HG02943 (cell line): ENCODE measurements around the gene SEPTIN6.
"Not testable (repeated sequence)": the region's sequence is repeated elsewhere in the genome, so short reads cannot be mapped to it uniquely, and the experiment has no call there.

ENCODE experiments used
- ATAC-seq: cut with Tn5 transposase; IDR thresholded peaks from one replicate; pipeline ENCODE4 v1.9.1; 2021; ENCODE audit warnings: mild to moderate bottlenecking, low read depth, moderate library complexity; ENCODE audit not compliant: unreplicated experiment

SEPTIN6 gene

GRCh38 chrX:119692191-119693039 is 553 bp downstream of the SEPTIN6 start:
- ATAC-seq, result peak; percentile 19

DNA sequence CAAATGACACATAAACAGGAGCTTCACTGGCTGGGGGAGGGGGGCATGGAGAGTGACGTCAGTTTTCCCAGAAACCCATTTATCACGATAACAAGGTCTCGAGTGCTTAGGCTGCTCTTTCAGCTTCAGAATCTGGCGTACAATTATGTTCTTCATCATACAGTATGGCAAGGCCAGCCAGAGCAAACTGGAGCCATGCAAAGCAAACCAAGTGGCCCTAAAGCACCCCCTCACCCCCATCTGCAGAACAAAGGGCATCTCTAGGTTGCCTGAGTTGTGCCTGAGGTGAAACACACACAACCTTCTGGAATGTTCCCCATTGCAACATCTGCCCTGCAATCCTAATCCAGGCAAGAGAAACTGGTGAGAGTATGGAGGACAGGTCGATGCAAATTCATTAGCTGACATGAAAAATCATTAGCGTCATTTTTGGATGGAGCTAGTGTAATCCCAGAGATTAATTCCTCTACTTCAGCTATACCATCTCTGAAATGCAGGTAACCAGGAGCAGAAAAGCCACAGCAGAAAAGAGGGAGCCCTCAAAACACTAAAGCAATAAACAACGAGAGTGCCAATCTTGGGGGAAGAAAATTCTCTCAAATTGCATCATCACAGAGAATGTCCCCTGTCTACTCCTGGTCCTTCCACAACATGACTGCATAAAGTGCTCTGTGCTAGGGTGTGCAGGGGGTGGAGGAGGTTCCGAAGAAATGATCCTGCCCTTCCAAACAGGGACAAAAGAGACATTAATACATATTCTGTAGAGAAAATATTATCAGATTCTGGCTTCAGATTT is 1.8 kb downstream of the SEPTIN6 start:
- no peak for ATAC-seq

- no peak for ATAC-seq
Observed at GRCh38 chrX:119688911-119689321, 4.1 kb downstream of the SEPTIN6 start.

- no peak for ATAC-seq
Observed at GRCh38 chrX:119687661-119688413, 5.1 kb downstream of the SEPTIN6 start.

DNA sequence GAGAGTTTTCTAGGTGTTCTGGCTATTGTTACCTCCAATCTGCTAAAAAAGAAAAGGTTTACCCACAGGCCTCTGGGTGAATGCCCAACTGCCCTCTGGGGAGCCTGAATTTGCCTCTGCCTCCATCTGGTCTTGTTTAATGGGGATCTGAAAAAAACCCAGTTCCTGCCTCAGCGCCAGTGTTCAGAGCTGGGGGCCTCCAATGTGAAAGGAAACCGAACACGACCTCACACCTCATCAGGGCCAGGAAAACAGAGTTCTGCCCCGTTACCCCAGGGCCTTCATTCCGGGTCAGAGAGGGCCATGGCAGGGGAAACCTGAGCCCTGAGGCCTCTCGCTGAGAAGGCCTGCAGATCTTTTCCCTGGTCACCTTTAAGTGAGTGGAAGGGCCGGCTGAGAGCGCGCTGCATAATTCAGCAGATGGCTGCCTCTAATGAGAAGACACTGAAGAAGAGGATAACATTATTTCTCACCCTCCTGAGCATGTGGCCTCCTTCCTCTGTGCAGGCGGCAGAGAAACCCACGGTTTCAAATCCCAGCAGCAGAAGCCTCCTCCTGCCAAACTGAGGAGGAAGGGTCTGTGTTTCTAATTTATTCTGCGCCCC is 6.8 kb downstream of the SEPTIN6 start:
- ATAC-seq, result peak; percentile 48

DNA sequence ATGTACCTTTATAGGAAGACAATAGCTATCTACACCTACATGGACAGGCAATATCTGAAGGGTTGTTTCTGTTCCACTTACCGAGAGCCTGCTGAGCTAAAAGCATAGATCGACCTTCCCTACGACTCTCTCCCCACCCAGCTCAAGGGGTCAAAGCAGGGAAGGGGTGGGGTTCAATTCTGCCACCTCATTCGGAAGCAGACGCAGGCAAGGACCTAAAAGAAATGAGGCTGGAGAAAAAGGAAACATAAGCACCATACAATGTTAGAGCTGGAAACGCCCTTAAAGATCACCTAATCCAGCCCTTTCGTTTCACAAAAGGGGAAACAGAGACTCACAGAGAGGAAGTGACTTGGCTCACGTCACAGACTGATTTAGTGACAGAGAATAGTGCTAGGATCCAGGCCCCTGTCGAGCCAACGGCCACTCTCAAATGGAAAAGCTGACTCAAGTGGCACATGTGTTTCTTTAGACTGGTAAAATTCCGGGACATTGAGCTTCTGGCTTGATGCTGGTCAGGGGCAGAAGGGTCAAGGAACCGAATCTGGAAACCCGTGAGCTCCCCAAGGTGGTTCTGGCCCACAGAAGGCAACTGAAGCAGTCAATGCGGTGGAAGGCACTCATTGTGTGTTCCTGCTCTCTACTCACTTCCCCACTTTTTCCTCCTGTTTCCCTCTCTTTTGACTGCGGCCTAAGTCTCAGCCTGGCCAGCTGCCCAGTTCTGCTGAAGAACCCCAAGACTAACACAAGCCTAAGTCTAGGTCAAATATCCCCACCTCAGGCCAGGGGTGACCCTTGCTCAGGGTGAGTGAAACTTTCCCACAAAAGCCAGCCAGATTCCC is 7.5 kb downstream of the SEPTIN6 start:
- ATAC-seq, result peak; percentile 32

- ATAC-seq, result no peak
Observed at GRCh38 chrX:119684916-119685224, 8.1 kb downstream of the SEPTIN6 start.

DNA sequence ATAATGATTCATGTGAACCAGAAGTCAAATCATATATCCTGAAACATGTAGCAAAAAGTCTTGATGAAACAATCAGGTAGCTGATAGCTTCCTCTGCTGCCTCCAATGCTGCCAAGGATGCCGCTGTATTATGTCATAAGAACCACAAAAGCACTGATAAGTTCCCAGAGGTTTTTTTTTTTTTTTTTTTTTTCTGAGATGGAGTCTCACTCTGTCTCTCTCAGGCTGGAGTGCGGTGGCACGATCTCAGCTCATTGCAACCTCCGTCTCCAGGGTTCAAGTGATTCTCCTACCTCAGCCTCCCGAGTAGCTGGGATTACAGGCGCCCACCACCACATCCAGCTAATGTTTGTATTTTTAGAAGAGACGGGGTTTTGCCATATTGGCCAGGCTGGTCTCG is 8.7 kb downstream of the SEPTIN6 start:
- not testable (repeated sequence) for ATAC-seq

DNA sequence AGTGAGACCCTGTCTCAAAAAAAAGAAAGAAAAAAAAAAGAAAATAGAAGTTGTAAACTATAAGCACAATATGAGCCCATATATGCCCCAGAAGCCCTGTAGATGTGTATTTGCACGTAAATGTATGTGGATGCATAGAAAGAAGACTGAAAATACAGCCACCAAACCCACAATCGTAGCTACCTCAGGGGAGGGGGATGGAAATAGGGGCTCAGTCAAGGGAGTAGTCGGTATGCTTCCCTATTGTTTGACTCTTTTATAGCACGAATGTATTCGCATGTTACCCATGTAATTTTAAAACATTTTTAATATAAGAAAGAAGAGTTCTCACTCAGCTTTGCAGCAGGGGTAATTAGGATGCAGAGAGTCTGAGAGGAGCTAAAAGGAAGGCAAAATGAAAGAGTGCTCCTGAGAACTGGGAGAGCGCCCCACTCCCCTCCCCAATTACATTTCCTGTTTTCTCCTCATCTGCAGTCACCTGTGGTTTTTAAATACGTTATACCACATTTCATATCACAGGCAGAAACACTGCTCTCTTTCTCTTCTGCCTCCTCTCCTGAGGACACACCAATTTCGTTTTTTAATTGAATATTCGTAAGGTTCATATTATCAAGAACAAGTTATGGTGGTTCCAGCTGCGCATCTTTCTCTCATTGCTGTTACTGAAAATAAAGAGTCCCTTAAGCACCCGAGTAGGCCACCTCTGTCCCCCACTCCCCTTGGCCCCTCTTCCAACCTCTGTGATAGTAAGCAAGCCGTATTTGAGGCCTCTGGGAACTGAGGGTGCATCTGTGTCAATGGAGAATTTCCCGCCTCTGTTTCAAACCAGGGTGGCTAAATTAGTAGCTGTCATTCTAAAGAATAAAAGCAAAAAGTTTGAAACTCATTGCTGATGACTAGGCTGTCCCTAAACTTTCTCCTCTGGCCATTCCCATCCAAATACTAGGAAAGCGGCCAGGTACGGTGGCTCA is 10.7 kb downstream of the SEPTIN6 start:
- ATAC-seq, result peak; percentile 31

GRCh38 chrX:119677654-119677981 is 15.3 kb downstream of the SEPTIN6 start:
- ATAC-seq, result no peak

DNA sequence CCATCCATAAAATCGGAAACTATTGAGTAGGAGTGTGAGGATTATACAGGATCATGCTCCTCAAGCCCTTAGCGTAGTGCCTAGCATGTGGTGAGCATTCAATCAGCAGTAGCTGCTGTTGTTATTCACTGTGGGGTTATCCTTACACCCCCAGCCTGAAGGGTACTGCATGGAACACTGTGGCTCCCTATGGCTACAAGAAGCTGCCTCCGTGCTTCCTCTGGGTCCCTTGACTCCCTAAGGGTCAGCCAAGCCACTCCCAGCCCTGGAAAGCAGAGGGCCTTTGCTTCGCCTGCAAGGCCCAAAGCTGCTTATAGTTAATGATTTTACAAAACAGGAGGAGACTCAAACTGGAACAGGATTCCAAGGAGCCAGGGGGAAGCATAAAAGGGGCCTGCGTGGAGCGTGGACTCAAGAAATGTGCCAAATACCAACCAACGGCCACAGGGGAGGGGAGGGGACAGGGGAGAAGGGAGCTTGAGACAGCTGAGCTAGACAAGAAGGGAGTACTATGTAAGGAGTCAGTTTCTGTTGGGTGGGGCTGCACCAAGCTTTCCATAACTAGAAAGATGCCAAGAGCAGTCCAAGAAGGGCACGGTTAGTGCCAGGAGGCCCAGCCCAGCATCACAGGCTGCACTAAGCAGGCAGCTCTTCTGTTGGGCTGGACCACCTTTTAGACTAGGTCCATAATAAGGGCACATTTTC is 15.9 kb downstream of the SEPTIN6 start:
- ATAC-seq, result no peak

GRCh38 chrX:119673336-119673735 is 19.6 kb downstream of the SEPTIN6 start:
- ATAC-seq, result no peak

- no peak for ATAC-seq
Observed at GRCh38 chrX:119672426-119672825, 20.5 kb downstream of the SEPTIN6 start.

DNA sequence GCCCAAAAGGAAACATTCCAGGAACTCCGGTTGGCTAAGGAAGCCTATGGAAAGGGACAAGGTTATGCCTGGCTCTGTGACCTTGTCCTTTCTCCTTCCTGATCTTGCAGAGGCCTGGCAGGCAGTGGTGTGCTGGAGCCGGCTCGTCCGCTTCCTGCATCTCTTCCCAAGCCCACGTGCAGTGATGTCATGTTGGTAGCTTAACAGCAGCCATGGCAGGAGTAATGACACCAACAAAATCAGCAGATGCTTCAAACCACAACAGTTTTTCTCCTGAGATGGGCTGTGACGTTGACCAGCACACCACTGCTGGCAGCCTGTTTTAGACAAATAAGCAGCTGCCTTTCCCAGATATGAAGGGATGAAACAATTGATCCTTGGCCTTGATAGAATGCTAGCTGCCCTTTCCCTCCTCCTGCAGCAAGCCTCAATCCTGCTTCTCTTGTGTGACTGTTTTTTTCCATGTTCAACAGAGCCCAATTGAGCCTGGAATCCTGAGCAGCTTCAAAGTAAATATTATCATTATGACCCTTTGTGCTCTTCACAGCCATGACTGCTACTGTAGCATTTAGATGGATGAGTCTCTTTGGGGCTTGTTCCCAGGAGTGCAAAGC is 23.4 kb downstream of the SEPTIN6 start:
- ATAC-seq, result no peak

DNA sequence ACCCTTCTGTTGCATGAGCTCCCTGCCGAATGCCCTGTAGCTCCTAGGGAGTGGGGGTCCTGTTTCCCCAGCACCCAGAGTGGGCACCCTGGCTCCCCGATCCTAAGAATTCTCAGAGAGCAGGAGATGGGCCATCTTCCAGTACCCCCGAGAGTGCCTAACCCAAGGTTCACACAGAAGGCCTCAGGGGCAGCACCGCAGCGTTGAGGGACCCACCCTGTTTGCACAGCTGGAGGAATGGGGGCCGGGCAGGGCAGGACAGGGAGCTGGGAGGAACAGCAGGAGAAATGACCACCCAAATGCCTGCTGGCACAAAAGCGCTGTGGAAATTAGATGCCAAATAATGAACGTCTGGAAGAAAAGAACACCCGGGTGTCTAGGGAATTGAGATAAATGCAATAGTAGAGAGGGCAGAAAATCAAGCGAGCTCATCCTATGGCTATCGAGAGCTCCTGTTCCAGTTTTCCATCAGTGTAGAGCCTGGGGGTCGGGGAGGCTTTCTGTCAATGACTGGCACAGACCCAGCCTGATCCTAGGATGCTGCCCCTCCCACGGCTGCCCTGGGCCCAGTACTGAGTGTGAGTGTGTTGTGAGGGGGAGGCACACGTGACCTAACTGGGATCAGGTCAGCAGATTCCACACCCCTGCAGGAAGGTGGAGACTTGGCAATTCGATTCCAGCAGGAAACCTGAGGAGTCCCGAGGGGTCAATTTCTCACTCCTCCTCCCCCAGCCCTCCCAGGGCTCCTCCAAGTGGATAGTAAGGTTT is 25.7 kb downstream of the SEPTIN6 start:
- no peak for ATAC-seq

DNA sequence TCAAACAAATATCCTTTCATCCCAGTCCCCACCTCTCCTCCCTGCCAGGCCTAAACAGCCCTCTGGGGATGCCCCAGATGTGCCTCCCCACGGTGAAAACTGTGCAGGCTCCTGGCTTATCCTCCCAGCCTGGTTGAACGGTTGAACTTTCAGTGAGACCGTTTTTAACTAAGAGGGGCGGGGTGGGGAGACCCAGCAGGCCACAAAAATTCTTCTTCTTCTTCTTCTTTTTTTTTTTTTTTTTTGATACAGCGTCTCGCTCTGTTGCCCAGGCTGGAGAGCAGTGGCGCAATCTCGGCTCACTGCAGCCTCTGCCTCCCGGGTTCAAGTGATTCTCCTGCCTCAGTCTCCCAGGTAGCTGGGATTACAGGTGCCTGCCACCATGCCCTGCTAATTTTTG is 28.1 kb downstream of the SEPTIN6 start:
- ATAC-seq, result not testable (repeated sequence)

GRCh38 chrX:119661486-119661885 is 31.5 kb downstream of the SEPTIN6 start:
- ATAC-seq, result no peak
